GOT3 (cell line): ENCODE results near the gene LRRC1.

Experiments used
- DNase-seq: peaks from one replicate; lab custom pipeline; 2025; ENCODE audit warnings: mixed read lengths; lab: John Stamatoyannopoulos, UW

The LRRC1 gene

GRCh38 chr6:53815381-53816119, 20.7 kb downstream of the LRRC1 start:
- no peak for DNase-seq

DNA sequence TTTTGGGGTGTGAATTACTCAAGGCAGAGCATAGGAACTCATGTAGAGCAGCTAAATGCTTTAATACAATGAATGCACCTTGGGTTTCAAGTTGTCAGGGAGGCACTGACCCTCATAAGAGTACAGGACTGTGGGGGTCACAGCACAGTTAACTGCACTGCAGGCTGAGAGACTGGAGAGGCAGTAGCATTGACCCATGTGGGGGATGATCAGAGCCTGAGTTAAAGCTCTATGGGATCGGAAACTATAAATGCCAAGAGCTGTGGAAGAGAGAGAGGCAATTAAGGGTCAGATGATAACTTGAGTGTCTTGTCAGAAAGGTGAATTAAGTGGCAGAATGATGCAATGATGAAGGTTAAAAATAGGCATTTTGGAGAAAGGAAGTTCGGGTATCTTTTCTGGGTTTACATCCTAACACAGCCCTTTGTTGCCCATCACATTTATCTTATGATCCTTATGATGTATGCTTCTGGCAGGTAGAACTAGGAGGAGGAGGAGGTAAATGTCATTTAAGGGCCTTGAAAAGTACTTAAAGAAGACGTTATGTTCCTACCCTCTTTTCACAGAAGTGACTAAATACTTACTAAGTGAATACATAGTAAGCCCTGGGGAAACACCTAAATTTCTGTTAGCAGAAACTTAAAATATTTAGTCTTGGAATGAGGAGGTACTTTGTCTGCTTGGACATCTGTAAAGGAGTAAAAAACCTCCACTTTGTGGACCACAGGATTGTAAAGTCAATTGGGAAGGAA, 24.2 kb downstream of the LRRC1 start:
- no peak for DNase-seq

GRCh38 chr6:53822401-53823125, 27.8 kb downstream of the LRRC1 start:
- no peak for DNase-seq

DNA sequence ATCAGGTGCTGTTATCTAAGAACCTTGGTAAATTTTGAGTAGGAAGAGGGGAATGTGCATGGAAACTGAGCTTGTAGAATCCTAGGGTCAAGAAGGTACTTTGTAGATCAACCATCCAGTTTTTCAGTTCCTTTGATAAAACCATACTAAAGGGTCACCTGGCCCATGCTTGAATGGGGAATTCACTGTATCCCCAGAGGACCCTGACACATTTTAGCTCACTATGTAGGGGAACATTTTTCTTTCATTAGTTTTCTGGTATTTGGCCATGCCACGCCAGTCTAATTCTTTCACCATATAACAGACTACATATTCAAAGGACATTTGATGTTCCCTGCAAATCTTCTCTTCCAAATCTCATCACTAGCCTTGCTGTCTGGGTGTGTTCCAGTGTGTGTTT, 29.9 kb downstream of the LRRC1 start:
- no peak for DNase-seq

DNA sequence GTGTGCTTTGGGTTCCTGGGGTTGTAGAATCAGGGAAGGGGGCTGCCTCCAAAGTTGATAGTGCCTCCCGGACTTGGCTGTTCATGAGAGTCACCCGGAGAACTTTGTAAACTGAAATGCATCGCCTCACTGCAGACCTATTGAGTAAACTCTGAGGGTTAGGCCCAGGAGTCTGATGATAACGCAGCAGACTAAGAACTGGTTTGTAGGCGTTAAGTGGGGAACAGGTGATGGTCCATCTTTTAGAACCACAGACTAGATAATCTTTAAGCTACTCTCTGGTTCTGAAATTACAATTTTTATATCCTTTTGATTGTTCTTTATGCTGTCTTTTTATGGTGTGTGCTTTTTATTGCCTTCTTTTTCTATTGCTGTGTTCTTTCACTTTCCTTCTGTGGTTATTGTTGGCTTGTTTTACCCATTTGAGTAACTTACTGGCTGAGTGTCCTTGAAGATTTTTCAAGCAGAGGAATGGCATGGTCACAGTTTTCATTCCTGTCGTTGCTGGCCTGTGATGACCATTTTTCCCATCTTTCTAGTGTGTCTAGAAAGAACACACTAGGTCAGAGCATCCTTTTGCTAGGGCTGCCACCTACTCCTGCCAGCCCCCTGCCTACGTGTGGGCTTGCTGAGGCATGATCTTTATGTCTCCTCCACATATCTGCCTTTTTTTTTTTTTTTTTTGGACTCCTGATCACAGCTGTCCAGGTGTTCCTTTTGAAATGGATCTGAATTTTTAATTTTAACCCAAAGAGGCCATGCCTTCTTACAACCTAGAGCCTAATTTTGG, 30.9 kb downstream of the LRRC1 start:
- DNase-seq, result no peak

GRCh38 chr6:53827531-53827930, 32.7 kb downstream of the LRRC1 start:
- no peak for DNase-seq

DNA sequence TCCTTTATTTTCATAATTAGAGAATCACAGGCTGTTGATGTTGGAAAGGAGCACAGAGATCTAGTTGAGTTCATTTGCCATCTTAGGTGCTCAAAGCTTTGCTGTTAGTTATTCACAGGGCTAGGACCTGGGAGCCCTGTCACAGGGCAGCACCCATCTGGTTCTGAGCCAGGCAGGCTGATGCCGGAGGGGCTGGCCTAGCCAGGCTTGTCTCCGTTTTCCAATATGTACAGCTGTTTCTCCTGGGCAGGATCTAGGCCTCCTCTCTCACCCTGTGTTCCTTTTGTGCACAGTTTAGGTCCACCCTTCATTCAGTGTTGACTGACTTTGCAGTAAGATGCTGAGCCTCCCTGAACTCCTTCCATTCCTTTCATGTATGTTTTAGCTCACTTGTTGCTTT, 33.4 kb downstream of the LRRC1 start:
- DNase-seq, result no peak

GRCh38 chr6:53828966-53829697, 34.3 kb downstream of the LRRC1 start:
- DNase-seq, result no peak

DNA sequence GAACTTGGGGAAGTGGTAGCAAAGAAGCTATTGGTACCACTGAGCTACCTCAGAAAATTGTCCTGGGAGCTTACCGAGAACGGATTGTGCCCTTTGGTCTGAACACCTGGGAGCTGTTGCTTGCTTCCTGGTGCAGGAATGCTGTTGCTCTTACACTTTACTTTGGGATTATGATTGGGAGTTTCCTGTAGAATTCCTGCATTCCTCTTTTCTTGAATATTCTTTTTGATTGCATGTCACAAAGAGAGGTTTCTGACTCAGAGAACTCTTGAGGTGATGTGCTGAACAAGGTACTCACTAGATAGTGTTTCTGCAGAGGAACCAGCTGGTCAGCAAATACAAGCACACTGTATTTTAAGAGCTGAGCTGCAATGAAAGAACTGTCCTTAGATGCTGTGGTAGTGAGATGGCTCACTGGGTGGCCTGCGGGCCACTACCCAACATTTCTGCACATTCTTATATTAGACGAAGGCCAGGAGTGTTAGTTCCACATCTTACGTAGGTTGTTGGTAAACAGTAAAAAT, 35.0 kb downstream of the LRRC1 start:
- no peak for DNase-seq

DNA sequence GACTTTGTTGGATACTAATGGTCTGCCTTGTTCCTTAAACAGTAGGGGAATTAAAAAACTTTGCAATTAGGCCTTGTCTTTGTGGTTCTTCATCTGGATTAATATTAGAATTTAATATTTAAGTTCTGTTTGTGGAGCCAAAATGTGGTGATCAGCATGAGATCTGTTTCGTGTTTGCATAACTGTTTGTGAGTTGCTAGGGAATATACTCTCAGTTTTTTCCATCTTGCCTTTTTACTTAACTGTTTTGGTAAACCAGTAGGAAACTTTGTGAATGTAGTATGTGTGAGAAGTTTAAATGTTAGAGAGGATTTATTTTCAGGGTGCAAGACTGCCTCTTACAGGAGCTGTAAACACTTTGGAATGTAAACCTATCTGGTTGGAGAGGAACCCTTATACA, 35.6 kb downstream of the LRRC1 start:
- no peak for DNase-seq

DNA sequence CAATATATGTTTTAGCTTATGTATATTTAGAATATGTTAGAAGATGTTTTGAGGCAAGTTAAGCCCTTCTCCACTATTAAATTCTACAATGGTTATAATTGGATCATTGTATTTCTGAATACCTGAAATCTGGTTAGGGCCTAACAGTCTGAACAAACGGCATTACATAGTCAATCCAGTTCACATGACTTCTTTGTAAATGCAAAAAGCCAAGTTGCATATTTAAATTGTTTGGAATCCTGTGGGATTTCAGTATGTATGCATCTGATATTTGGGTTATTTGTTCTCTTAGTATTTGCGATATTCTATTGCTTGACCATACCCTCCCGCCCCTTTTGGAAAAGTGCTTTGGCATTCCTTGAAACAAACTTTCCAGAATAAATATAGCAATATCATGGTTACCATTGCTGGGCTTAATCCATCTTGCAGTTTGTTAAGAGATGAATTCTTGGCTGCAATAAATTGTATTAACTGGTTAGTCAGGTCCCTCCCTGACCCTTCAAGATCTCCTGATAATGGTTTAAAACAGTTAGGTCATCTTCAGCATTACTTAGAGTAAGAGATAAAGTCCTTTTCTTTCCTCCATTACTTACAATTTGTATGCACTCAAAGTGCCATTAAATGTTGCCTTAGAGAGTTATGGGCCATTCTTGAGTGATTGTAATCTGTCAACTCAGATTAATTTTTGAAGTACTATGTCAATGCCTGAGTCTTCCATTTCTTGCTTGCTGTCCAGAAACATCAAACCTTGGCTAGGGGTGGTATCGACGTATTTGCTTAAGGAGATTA, 36.5 kb downstream of the LRRC1 start:
- no peak for DNase-seq

DNA sequence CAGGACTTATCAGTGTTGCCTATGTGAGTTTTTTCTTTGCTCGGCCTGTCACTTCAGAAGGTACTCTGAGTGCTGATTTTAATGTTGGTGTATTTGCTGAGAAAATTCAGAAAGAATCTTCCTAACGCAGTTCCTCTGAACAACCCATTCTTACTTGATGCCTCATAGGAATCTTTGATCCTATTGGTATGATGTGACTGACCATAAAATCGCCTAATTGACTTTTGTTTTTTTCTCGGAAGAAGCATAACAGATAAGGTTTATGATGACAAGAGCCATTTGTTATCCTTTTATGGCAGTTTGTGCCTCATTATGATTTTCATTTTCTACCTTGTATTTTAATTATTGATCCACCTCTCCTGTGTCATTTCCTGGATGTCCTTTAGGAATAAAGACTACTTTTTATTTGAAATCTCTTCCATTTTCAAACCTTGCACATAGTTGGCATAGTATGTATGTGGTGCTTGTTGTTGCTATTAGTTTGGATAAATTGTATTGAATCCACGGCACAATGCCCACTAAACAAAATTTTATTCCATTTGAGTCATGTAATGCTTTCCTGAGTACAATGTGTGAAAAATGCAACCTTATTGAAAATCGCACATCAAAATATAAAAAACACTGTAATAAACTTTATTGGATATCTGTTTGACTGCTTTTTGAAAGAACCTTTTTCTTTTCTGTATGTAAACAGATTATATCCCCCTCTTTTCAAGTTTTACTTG, 37.3 kb downstream of the LRRC1 start:
- no peak for DNase-seq

- DNase-seq, result no peak
Measured at GRCh38 chr6:53833155-53833554, 38.4 kb downstream of the LRRC1 start.

GRCh38 chr6:53834132-53834531, 39.3 kb downstream of the LRRC1 start:
- no peak for DNase-seq

DNA sequence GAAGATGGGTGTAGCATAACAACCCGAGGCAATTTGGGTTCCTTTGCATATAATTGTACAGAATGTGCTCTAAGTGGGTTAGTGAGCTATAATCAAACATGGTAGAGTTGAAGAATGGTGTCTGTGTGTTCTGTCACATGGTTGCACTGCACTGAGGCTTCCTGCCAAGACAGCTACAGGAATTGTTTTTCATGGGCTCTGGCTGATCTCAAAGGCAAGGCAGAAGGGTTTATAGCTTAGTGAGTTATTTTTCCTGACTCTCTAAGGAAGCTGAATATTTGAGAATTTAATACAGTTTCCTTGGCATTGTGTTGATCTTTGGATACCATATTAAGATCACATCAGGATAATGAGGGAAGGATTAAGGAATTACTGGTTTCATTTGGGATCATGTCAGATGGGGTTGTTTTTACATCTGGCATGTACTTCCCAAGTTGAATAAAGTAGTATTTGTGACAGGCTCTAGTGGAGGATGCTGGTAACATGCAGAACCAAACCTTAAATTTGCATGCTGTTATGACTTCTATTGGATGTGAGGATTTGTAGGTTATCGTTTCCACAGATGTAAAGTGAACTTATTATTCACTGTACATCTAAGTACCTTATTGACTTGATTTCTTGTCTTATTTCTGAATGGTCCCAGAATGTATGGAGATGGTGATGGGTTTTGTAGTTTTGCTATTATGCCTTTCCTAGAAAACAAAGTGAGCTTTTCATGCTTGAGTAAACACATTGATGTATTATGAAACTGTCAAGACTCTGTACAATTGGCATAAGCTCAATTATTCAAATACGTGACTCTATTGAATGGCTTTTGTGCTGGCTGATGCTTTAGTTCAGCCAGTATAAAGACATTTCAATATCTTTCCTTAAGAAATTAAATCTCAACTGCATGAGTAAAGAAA, 43.3 kb downstream of the LRRC1 start:
- DNase-seq, result no peak

DNA sequence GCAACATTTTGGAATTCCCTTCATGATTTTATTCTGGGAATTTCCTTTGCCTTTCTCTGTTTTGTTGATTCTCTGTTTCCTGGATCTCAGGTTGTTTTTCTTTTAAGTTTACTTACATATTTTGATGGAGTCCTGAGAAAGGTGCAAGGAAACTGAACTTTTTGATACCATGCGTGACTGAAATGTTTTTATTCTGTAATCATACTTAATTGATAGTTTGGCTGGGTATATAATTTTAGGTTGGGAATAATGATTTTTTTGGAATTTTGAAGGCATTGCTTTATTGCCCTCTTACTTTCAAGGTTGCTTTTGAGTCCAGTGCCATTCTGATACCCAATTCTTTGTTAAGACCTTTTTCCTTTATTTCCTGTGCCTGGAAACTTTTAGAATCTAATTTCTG, 45.2 kb downstream of the LRRC1 start:
- DNase-seq, result no peak

DNA sequence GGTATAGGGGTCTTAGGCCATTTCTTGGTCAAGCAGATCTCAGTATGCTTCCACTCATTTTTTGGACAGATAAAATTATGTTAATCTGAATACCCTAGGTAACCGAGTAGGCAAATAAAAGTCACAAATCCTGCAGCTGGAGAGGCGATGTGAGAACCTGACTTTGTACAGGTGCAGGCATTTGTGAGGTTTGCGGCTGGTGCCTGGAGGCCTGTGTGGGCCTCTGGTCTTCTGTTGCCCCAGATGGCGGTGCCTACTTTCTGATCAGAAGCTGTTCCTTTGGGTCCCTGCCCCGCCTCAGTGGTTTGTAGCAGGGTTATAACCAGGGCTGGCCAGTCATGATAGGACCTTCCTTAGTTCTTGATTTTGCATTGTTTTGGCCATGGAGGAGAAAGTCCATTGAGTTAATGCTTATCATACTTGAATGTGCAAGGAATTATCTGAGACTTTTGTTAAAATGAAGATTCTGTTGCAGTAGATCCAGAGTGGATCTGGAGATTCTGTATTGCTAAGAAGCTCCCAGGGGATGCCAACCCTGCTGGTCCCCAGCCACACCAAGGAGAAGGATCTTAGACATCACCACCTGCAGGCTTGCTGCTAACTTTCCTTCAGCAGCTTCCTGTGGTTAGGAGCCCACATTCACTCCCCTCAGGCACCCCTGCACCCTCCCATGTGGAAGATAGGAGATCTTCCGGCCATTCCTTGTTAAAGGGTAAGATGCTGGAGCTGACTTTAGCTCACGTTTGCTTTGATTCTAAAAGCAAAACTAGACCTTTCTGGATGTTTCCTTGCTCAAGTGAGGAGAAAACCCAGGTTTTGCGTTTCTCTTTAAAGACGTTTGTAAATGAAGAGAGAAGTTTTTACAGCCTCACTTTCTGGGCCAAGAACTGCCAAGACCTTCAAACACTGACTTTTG, 50.7 kb downstream of the LRRC1 start:
- DNase-seq, result no peak

DNA sequence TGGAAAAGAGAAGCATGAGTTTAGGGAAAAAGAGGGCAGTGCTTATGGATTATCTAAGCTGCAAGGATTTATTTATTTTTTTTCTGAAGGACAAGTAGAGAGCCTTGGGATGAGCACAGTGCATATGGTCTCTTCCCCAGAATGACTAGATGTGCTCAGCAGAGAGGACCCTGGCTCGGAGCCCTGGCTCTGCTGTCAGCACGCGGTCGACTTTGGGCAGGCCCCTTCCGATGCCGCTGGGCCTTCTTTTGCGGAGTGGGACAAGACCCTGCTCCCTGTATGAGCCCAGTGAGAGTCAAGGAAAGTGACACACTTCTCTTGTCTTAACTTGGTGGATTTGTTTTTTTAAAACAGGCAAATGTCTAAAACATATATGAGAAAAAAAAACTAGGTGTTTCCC, 51.4 kb downstream of the LRRC1 start:
- DNase-seq, result no peak
